Lung (tissue), 12 donors: ENCODE measurements around the gene LDB2. TPM values are rescaled to one million over a fixed set of nuclear protein-coding genes. Genes with fewer than 3 reads are reported as not detected.

Experiments used
- ATAC-seq: fragments of 200-7000 bp; cut with Tn5 transposase; one replicate; pipeline ENCODE4 v1.9.1; 2020; ENCODE audit warnings: moderate number of reproducible peaks; ENCODE audit not compliant: insufficient read depth, low FRiP score
- DNase-seq, 3 donors: peaks; one replicate each; pipeline ENCODE4 v3.0.0-alpha.2; 2013 to 2017
- H3K27ac ChIP-seq, 2 donors: one replicate each; pipeline ENCODE4 v1.5.1; 2013; ENCODE audit warnings: mild to moderate bottlenecking in 2 of 2, moderate library complexity in 2 of 2, control low read depth in 1 of 2, inconsistent platforms in 1 of 2, low read depth in 1 of 2, low read length in 1 of 2
- H3K27me3 ChIP-seq, 3 donors: one replicate each; pipeline ENCODE4 v1.5.1; 2013; ENCODE audit warnings: low read length in 2 of 3; ENCODE audit not compliant: control insufficient read depth in 3 of 3, insufficient read depth in 3 of 3
- H3K36me3 ChIP-seq, 4 donors: one replicate each; pipeline ENCODE4 v1.5.1; 2013; ENCODE audit warnings: low read length in 4 of 4, mild to moderate bottlenecking in 1 of 4, moderate library complexity in 1 of 4; ENCODE audit not compliant: control insufficient read depth in 4 of 4, insufficient read depth in 4 of 4
- H3K4me1 ChIP-seq, 5 donors: one replicate each; pipeline ENCODE4 v1.5.1; 2013; ENCODE audit warnings: low read length in 5 of 5, mild to moderate bottlenecking in 2 of 5, moderate library complexity in 1 of 5; ENCODE audit not compliant: control insufficient read depth in 5 of 5, insufficient read depth in 5 of 5
- H3K4me3 ChIP-seq: one replicate; pipeline ENCODE4 v1.5.1; 2013; ENCODE audit warnings: mild to moderate bottlenecking, control low read depth, moderate library complexity
- H3K9ac ChIP-seq, 2 donors: one replicate each; pipeline ENCODE4 v1.5.1; 2013; ENCODE audit warnings: low read length in 2 of 2, control low read depth in 1 of 2; ENCODE audit not compliant: insufficient read depth in 1 of 2
- H3K9me3 ChIP-seq, 4 donors: one replicate each; pipeline ENCODE4 v1.5.1; 2013; ENCODE audit warnings: low read length in 3 of 4, mild to moderate bottlenecking in 1 of 4, moderate library complexity in 1 of 4; ENCODE audit not compliant: control insufficient read depth in 4 of 4, insufficient read depth in 3 of 4
- WGBS, 2 donors: extraction: QIAGEN DNeasy Blood & Tissue Kit; methylation state at CpG; one replicate each; pipeline ENCODE4 v1.1.7; 2013; 5-methylcytosine and 5-hydroxymethylcytosine counted together
- polyA plus RNA-seq, 2 donors: library from polyadenylated mRNA; stranded (reverse); fragments of 200-250 nt; gene quantifications; one replicate each; pipeline ENCODE4 v1.2.1, GENCODE V29; 2013
- total RNA-seq, 2 donors: library from RNA; depleted of rRNA in 1 of 2; stranded (reverse); fragments of >200 nt in 1 of 2; gene quantifications; one replicate each; pipeline ENCODE4 v1.2.1, GENCODE V29; 2014 to 2021
- TF ChIP-seq, protein P1 (sequence below): IDR thresholded peaks from 2 replicates; pipeline ENCODE4 v1.5.1; 2012; ENCODE audit warnings: mild to moderate bottlenecking; ENCODE audit errors: control extremely low read depth, extremely low read depth
- donor health status: control.
- donor health status: control.
- donor health status: Bipolar disorder and iron deficiency.
- donor health status: healthy.
- donor health status: DM: yes; HTN: yes; CAD: no.

The LDB2 gene
- total and polyA plus RNA-seq, 4 donors = 18.1 to 147 (median 46.1) TPM

DNA sequence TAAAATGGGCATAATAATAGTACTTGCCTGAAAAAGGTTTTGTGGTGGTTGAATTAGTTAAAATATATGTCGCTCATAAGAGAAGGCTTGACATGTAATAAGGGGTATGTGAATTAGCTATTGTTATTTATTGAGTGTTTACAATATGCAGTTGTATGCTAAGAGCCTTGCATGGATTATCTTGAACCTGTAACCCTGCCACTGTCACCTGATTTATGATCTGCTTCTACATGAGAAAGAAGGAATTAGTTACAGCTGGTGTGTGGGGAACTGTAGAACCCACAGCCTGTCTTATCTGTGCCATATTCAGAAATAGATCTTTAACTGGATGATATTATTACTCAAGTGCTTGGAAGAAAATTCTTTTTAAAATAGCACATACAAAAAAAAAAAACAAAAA is 227.7 kb downstream of the LDB2 start:
- Histone ChIP-seq H3K36me3 (no peaks in the 10 kb centered on the region), H3K4me1 (peaks cover 0 to 34% (median 16%) of the 10 kb centered on the region in 5 donors), H3K9ac (no peak overlapping the region), H3K4me3 (no peak overlapping the region), H3K27ac (no peak overlapping the region), H3K9me3 (no peaks in the 10 kb centered on the region), H3K27me3 (no peaks in the 10 kb centered on the region)
- TF ChIP-seq, protein P1, sequence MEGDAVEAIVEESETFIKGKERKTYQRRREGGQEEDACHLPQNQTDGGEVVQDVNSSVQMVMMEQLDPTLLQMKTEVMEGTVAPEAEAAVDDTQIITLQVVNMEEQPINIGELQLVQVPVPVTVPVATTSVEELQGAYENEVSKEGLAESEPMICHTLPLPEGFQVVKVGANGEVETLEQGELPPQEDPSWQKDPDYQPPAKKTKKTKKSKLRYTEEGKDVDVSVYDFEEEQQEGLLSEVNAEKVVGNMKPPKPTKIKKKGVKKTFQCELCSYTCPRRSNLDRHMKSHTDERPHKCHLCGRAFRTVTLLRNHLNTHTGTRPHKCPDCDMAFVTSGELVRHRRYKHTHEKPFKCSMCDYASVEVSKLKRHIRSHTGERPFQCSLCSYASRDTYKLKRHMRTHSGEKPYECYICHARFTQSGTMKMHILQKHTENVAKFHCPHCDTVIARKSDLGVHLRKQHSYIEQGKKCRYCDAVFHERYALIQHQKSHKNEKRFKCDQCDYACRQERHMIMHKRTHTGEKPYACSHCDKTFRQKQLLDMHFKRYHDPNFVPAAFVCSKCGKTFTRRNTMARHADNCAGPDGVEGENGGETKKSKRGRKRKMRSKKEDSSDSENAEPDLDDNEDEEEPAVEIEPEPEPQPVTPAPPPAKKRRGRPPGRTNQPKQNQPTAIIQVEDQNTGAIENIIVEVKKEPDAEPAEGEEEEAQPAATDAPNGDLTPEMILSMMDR = no peak
- no peak for ATAC-seq
- DNase-seq = peak in 2 of 3 donors; percentile 41 to 57
- 90 to 92% methylated on average over 1 of the region's 1 CpG for WGBS, 2 donors

DNA sequence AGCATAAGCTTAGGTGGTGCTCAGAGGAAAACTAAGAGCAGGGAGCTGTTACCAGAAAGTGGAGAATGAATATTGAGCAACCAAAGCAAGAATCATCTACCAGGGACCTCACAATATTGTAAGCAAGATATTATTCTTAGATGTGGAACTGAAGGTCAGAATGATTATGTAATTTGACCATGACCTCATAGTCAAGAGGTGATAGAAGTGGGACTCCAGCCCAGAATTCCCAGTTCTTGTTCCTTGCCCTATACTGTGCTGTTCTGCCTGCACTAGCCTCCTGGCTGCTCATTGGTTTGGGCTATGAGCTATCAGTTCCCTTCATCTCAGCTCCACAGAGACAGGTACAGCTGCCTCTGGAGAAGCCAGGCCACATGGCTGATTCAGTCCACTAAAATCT is 229.4 kb downstream of the LDB2 start:
- no peaks in the 10 kb centered on the region for H3K36me3 ChIP-seq
- TF ChIP-seq, protein P1 = no peak
- peaks cover 0 to 37% (median 16%) of the 10 kb centered on the region in 5 donors for H3K4me1 ChIP-seq
- ATAC-seq (no peak), DNase-seq (peak in 2 of 3 donors; percentile 61 to 77)
- H3K27me3 ChIP-seq = no peaks in the 10 kb centered on the region
- H3K9ac ChIP-seq = no peak overlapping the region
- no peak overlapping the region for H3K4me3 ChIP-seq
- H3K27ac ChIP-seq = no peak overlapping the region
- H3K9me3 ChIP-seq = peaks cover 0 to 2% (median 0%) of the 10 kb centered on the region in 4 donors

DNA sequence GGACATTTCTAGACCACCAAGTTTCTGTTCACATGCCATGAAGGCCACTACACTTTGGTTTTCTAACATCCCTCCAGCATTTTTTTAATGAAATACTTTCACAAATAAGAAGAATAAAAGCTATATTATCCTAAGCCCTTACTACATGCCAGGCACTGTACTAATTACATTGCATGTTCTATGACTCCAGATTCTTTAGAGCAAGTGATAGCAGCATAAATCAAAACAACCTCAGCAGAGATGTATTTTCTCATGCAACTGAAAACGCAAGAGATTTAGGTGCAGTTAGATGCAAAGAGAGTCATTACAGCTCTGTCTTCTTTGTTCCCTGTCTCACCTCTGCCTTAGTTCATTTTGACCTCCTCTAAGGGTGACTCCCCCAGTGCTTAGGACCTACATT is 230.0 kb downstream of the LDB2 start:
- Histone ChIP-seq H3K27me3 (no peaks in the 10 kb centered on the region), H3K4me1 (peaks cover 0 to 40% (median 16%) of the 10 kb centered on the region in 5 donors), H3K36me3 (no peaks in the 10 kb centered on the region), H3K27ac (peak overlapping the region in 1 of 2 donors; percentile 5), H3K9ac (no peak overlapping the region), H3K9me3 (peaks cover 0 to 2% (median 0%) of the 10 kb centered on the region in 4 donors), H3K4me3 (no peak overlapping the region)
- no peak for DNase-seq
- 79 to 91% methylated on average over 1 of the region's 1 CpG for WGBS, 2 donors
- TF ChIP-seq, protein P1 = no peak
- ATAC-seq = no peak

DNA sequence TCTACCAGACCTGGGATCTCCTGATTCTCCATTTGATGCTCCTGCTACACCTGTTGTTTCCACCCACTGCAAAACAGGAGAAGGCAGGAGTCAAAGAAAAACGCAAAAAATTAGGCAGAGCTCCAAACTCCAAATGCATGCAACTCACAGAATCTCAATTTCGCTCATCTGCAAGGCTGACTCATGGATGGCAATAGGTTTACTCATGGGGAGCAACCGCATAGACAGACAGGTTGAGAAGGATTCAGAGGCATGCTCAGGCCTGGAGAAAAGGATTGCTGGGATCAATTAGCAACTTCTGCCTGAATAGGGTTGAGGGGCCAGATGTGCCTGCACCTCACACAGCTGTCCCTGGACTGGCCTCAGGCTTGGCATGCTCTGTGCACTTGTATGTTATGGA is 231.0 kb downstream of the LDB2 start:
- ATAC-seq = no peak
- no peaks in the 10 kb centered on the region for H3K27me3 ChIP-seq
- no peak for DNase-seq
- peaks cover 0 to 2% (median 0%) of the 10 kb centered on the region in 4 donors for H3K9me3 ChIP-seq
- no peak overlapping the region for H3K9ac ChIP-seq
- no peak overlapping the region for H3K27ac ChIP-seq
- H3K4me1 ChIP-seq = peaks cover 0 to 36% (median 16%) of the 10 kb centered on the region in 5 donors
- no peak overlapping the region for H3K4me3 ChIP-seq
- TF ChIP-seq, protein P1 = no peak
- 90 to 93% methylated on average over 3 of the region's 3 CpGs for WGBS, 2 donors
- H3K36me3 ChIP-seq = no peaks in the 10 kb centered on the region
